GM12878 (cell line): ENCODE measurements around the gene NPEPPS. TPM values are rescaled to one million over a fixed set of nuclear protein-coding genes. Genes with fewer than 3 reads are reported as not detected.
A peak's percentile ranks its signal among the peaks of the same experiment; 100 is the strongest.

Source experiments
- CHD2 ChIP-seq: IDR thresholded peaks from 2 replicates; pipeline ENCODE4 v1.6.1; 2011; ENCODE audit warnings: low read depth, low read length, improper control_type of control experiment, borderline replicate concordance
- ETV6 ChIP-seq, 2 experiments: fragments of 450-650 bp in 1 of 2; IDR thresholded peaks in 1 of 2; conservative IDR thresholded peaks in 1 of 2; 2 replicates each; pipeline ENCODE4 v1.6.1; 2014; ENCODE audit warnings: antibody characterized with exemption in 1 of 2, borderline replicate concordance in 1 of 2, low read depth in 1 of 2, mild to moderate bottlenecking in 1 of 2, moderate library complexity in 1 of 2
- MEF2A ChIP-seq: IDR thresholded peaks from 2 replicates; pipeline ENCODE4 v1.6.1; 2011; ENCODE audit warnings: low read depth, mild to moderate bottlenecking, low read length, moderate library complexity; ENCODE audit not compliant: insufficient read depth
- NBN ChIP-seq: fragments of 450-650 bp; IDR thresholded peaks from 2 replicates; pipeline ENCODE4 v1.6.1; 2016
- NFYB ChIP-seq: IDR thresholded peaks from 2 replicates; pipeline ENCODE4 v1.6.1; 2011; ENCODE audit warnings: low read depth, mild to moderate bottlenecking, low read length, improper control_type of control experiment, moderate library complexity; ENCODE audit not compliant: insufficient read depth
- POLR2AphosphoS2 ChIP-seq: IDR thresholded peaks from 2 replicates; pipeline ENCODE4 v1.6.1; 2011; ENCODE audit warnings: low read depth, mild to moderate bottlenecking, low read length, improper control_type of control experiment, moderate library complexity
- RFX5 ChIP-seq: IDR thresholded peaks from 2 replicates; pipeline ENCODE4 v1.6.1; 2011; ENCODE audit warnings: low read depth, low read length, improper control_type of control experiment
- SMAD1 ChIP-seq: fragments of 450-650 bp; IDR thresholded peaks from 2 replicates; pipeline ENCODE4 v1.6.1; 2018; ENCODE audit warnings: mild to moderate bottlenecking, low read depth; ENCODE audit not compliant: partially characterized antibody
- SMC3 ChIP-seq: IDR thresholded peaks from 2 replicates; pipeline ENCODE4 v1.6.1; 2011; ENCODE audit warnings: low read length, improper control_type of control experiment, borderline replicate concordance
- ZNF24 ChIP-seq: fragments of 450-650 bp; IDR thresholded peaks from 2 replicates; pipeline ENCODE4 v1.6.1; 2017; ENCODE audit warnings: antibody characterized with exemption, mild to moderate bottlenecking
- polyA plus RNA-seq, 11 experiments: library from polyadenylated mRNA; depleted of rRNA in 4 of 11; unstranded in 6 of 11; stranded (reverse) in 5 of 11; fragments of >200 nt; fragmentation: Nextera tagmentation in 4 of 11; fragmentation: Illumina TruSeq in 1 of 11; extraction: Ambion mirVana in 4 of 11; extraction: Trizol in 1 of 11; gene quantifications; 1 replicate in 1 of 11; 2 replicates in 10 of 11; pipeline versions ENCODE4 v1.2.1 to v1.2.3, GENCODE V29; 2011 to 2016; ENCODE audit warnings: inconsistent platforms in 2 of 11, missing spikeins in 2 of 11, low read depth in 1 of 11
- total RNA-seq, 4 experiments: library from RNA; depleted of rRNA in 3 of 4; stranded (reverse); fragments of >200 nt in 3 of 4; fragmentation: Illumina TruSeq in 1 of 4; extraction: Trizol in 1 of 4; gene quantifications; 2 replicates each; pipeline versions ENCODE4 v1.2.1 to v1.2.3, GENCODE V29; 2013 to 2021
- TF ChIP-seq, protein P1 (sequence below): IDR thresholded peaks from 2 replicates; pipeline ENCODE4 v1.6.1; 2011; ENCODE audit warnings: borderline replicate concordance, low read depth, mild to moderate bottlenecking, moderate library complexity, mixed read lengths, low read length; ENCODE audit not compliant: insufficient read depth; ENCODE audit errors: extremely low read length

NPEPPS gene
- total and polyA plus RNA-seq, 10 of the 15 experiments (the other 5 are each of a cell fraction or from before 2014, with no cell fraction given): 25.8 to 214 (median 64.6) TPM

DNA sequence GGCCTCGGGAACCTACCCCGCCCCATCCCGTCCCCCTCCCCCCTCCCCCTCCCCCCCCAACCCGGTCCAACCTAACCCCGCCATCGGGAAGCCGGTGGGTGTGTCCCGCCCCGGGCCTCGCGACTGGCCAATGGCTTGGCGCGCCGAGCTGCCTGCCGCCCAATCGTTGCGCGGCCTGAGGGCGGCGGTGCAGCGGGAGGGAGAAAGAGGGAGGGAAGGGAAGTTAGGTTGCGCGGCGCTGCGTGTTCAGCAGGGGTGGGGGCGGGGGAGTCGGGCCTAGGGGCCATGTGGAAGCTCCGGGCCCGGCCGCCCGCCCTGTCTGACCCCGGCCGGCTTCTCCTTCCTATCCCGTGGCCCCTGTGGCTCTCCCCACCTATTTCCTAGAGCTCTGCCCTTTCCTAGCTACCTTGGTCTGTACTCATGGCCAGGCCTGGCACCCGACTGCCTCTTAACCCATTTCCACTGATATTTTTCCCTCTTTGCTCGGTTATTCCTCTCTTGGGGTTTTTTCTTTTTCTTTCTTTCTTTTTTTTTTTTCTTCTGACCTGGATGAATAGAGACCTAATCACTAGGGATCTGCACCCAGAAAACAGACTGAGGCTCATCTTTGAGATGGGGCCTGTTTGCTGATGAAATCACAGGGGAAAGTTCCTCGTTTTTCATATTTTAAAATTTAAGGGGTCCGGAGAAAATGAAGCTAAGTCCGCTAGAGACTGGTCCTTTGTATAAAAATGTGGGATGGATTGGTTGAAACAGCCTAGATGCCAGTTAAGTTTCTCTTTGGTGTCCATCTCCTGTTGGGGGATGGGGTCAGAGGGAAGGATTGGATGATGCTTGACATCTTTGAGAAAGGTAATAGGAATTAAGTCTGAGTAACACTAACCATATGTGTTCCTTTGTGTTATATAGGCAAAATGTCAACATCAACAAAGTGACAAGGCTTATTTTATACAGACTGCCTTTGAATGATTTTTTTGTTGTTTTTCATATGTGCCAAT, 119.9 kb downstream of the NPEPPS start (continued):
- TF ChIP-seq ETV6 (conservative IDR thresholded peaks at IDR 0.05 in 1 of 2, IDR thresholded peaks at IDR 0.05 in 1 of 2; ENCODE audit: borderline replicate concordance in 1 of 2, low read depth in 1 of 2) (no peak), NFYB (peak; percentile 82), CHD2 (peak; percentile 95), NBN (peak; percentile 32; the same call in 1 of the 2 replicates), SMC3 (no peak), POLR2AphosphoS2 (no peak), SMAD1 (peak; percentile 31), MEF2A (no peak), ZNF24 (no peak), RFX5 (0 out of 2 replicates have a peak, but pooled peaks have one; percentile 23)
- TF ChIP-seq, protein P1, sequence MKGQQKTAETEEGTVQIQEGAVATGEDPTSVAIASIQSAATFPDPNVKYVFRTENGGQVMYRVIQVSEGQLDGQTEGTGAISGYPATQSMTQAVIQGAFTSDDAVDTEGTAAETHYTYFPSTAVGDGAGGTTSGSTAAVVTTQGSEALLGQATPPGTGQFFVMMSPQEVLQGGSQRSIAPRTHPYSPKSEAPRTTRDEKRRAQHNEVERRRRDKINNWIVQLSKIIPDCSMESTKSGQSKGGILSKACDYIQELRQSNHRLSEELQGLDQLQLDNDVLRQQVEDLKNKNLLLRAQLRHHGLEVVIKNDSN: no peak
